ENCODE results near the gene ITM2C. TPM values are rescaled to one million over a fixed set of nuclear protein-coding genes. Genes with fewer than 3 reads are reported as not detected.
A peak's percentile ranks its signal among the peaks of the same experiment; 100 is the strongest.

ITM2C gene
- total and polyA plus RNA-seq, 2 donors (not counting 1 experiment from before 2014, with no cell fraction given): 36.9 to 62.8 TPM

DNA sequence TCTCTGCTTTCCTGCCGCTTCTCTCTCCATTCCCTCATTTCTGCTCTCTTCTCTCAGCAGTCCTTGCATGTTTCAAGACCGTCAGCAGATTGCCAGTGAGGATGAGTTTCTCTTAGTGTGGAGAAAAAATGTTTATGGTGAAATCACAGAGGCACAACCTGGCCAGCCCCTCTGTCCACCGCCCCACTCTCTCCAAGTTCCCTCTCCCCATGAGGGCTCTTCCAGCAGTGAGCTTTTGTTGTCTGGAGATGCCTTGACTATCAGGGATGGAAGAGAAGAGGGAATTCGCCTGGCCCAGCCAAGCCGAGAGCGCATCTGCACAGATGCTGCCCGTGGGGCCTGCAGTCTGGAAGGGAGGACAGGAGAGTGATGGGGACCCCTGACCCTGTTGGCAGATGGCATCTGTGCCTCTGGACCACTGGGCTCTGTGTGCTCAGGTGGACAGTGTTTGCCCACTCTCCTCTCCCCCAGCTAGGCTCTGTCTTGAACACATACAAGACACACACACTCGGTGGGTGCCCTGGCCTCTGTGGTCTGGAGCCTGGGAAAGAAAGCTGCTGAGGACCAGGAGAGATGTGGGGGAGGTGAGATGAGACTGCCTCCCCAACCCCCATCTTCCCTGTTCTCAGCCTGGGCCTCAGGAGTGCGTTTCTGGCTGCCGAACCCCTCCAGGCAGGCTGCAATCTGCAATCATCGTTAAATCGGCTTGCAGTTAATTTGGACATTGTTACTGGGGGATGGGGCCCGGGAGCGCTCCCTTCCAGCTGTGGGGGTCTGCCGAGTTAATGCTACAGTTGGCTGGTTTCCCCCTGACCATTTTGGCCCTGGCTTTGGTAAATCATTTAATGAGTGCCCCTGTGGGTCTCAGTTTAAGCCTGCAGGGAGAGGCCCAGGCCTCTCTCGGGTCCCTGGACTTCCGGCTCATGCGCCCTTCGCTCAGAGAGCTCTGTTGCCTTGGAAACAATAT is 4.5 kb downstream of the ITM2C start:
- ChIA-PET CTCF (interaction anchor here (3.3 to 5.5 kb wide), 2 partner anchors 21 to 45 kb away, joined by 10 to 40 read pairs; no protein-coding TSS in a partner anchor), POLR2A (no interaction called here)
- no peaks in the 10 kb centered on the region for H3K27me3 ChIP-seq (replicated peaks in 1 of 4; ENCODE audit: control extremely low read depth in 1 of 4, control insufficient read depth in 3 of 4, insufficient read depth in 4 of 4, low read length in 3 of 4)
- peaks cover 5% of the 10 kb centered on the region for H4K20me1 ChIP-seq (ENCODE audit: control insufficient read depth, insufficient read depth, low read length, poor library complexity, severe bottlenecking)
- Mint-ChIP-seq H3K4me3 (no peak overlapping the region), H3K27me3 (no peaks in the 10 kb centered on the region), H3K27ac (peak overlapping the region; percentile 53), H3K9me3 (ENCODE audit: insufficient read depth) (no peaks in the 10 kb centered on the region), H3K4me1 (peaks cover 64% of the 10 kb centered on the region)
- no peak overlapping the region for H3K27ac ChIP-seq (ENCODE audit: low read length in 2 of 2)
- intact Hi-C loops (cut with micrococcal nuclease): no loop called here
- peaks cover 58% of the 10 kb centered on the region for H3K79me2 ChIP-seq (ENCODE audit: control insufficient read depth, insufficient read depth, low read length)
- WGBS (ENCODE audit: insufficient coverage): 71% methylated on average over 12 of the region's 19 CpGs
- no peaks in the 10 kb centered on the region for H3K36me3 ChIP-seq (replicated peaks in 1 of 2; ENCODE audit: control extremely low read depth in 1 of 2, control insufficient read depth in 1 of 2, extremely low read depth in 1 of 2, insufficient read depth in 2 of 2, low read length in 1 of 2)
- no peak overlapping the region for H2AFZ ChIP-seq (ENCODE audit: insufficient read depth, low read depth, low read length, poor library complexity, severe bottlenecking)
- DNase-seq (no peak), ATAC-seq (ENCODE audit: low read depth) (no peak)
- TF ChIP-seq EZH2 (IDR thresholded peaks at IDR 0.05; ENCODE audit: borderline replicate concordance, insufficient read depth, low read depth, low read length, poor library complexity, severe bottlenecking): no peak
- TF ChIP-seq, protein P1, sequence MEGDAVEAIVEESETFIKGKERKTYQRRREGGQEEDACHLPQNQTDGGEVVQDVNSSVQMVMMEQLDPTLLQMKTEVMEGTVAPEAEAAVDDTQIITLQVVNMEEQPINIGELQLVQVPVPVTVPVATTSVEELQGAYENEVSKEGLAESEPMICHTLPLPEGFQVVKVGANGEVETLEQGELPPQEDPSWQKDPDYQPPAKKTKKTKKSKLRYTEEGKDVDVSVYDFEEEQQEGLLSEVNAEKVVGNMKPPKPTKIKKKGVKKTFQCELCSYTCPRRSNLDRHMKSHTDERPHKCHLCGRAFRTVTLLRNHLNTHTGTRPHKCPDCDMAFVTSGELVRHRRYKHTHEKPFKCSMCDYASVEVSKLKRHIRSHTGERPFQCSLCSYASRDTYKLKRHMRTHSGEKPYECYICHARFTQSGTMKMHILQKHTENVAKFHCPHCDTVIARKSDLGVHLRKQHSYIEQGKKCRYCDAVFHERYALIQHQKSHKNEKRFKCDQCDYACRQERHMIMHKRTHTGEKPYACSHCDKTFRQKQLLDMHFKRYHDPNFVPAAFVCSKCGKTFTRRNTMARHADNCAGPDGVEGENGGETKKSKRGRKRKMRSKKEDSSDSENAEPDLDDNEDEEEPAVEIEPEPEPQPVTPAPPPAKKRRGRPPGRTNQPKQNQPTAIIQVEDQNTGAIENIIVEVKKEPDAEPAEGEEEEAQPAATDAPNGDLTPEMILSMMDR (IDR thresholded peaks at IDR 0.05): no peak
- peaks cover 84 to 90% of the 10 kb centered on the region in 2 donors for H3K4me1 ChIP-seq (ENCODE audit: control insufficient read depth in 2 of 2, insufficient read depth in 2 of 2, low read length in 2 of 2)
- no peak overlapping the region for H3K4me3 ChIP-seq (ENCODE audit: control extremely low read depth in 1 of 5, extremely low read depth in 1 of 5, insufficient read depth in 1 of 5, low read depth in 2 of 5, low read length in 4 of 5)
- H3K9ac ChIP-seq (ENCODE audit: low read length): no peak overlapping the region
- peak overlapping the region; percentile 48 for H3K4me2 ChIP-seq (replicated peaks; ENCODE audit: low read depth, low read length, poor library complexity, severe bottlenecking)
- peaks cover 0 to 3% (median 0%) of the 10 kb centered on the region in 3 donors for H3K9me3 ChIP-seq (ENCODE audit: control extremely low read depth in 1 of 3, control insufficient read depth in 2 of 3, insufficient read depth in 1 of 3, low read length in 2 of 3)
